B cell (primary cell): ENCODE results near the gene MNAT1. TPM values are rescaled to one million over a fixed set of nuclear protein-coding genes. Genes with fewer than 3 reads are reported as not detected.

Experiments
- ATAC-seq: fragments of 200-7000 bp; cut with Tn5 transposase; one replicate; pipeline ENCODE4 v1.10.0; 2021; ENCODE audit warnings: low read depth, mild to moderate bottlenecking, moderate number of reproducible peaks, moderate library complexity
- CTCF ChIA-PET: fragments of 350-600 bp; sonication (Branson Sonifier 250); formaldehyde crosslinking; loops from one replicate; lab custom pipeline; 2021; ENCODE audit warnings: antibody characterized with exemption, inconsistent platforms; lab: Charles Lee
- POLR2A ChIA-PET: fragments of 350-600 bp; sonication (Branson Sonifier 250); formaldehyde crosslinking; loops from one replicate; lab custom pipeline; 2021; ENCODE audit warnings: antibody characterized with exemption; lab: Charles Lee
- DNase-seq: peaks from one replicate; pipeline ENCODE4 v3.0.0; 2013
- H2AFZ ChIP-seq: 2 replicates; pipeline ENCODE4 v1.6.1; 2012; ENCODE audit warnings: mild to moderate bottlenecking, low read depth, low read length; ENCODE audit not compliant: insufficient read depth, poor library complexity, severe bottlenecking
- H3K27ac ChIP-seq, 2 donors: 1 replicate in 1 of 2; 2 replicates in 1 of 2; pipeline ENCODE4 v1.5.1; 2012 to 2013; ENCODE audit warnings: low read length in 2 of 2, mild to moderate bottlenecking in 2 of 2, moderate library complexity in 1 of 2
- H3K27me3 ChIP-seq, 4 experiments: fragments of 200-600 bp in 1 of 4; sonication (generic) in 1 of 4; replicated peaks in 1 of 4; 1 replicate in 2 of 4; 2 replicates in 2 of 4; pipeline versions ENCODE4 v1.6.1 to v1.7.0; 2013 to 2016; ENCODE audit warnings: low read length in 3 of 4, mild to moderate bottlenecking in 2 of 4, mixed read lengths in 1 of 4, moderate library complexity in 1 of 4; ENCODE audit not compliant: insufficient read depth in 4 of 4, control insufficient read depth in 3 of 4; ENCODE audit errors: control extremely low read depth in 1 of 4
- H3K36me3 ChIP-seq, 2 experiments: replicated peaks in 1 of 2; 1 replicate in 1 of 2; 2 replicates in 1 of 2; pipeline versions ENCODE4 v1.6.1 to v1.7.1; 2013; ENCODE audit warnings: low read length in 1 of 2; ENCODE audit not compliant: insufficient read depth in 2 of 2, control insufficient read depth in 1 of 2; ENCODE audit errors: control extremely low read depth in 1 of 2, extremely low read depth in 1 of 2
- H3K4me1 ChIP-seq, 2 donors: fragments of 200-600 bp in 1 of 2; sonication (generic) in 1 of 2; 1 replicate in 1 of 2; 2 replicates in 1 of 2; pipeline versions ENCODE4 v1.5.1 to v1.6.1; 2013 to 2017; ENCODE audit warnings: low read length in 2 of 2; ENCODE audit not compliant: control insufficient read depth in 2 of 2, insufficient read depth in 2 of 2
- H3K4me2 ChIP-seq: replicated peaks from 2 replicates; pipeline ENCODE3; 2012; ENCODE audit warnings: mild to moderate bottlenecking, low read depth, low read length; ENCODE audit not compliant: poor library complexity, severe bottlenecking
- H3K4me3 ChIP-seq, 5 experiments: fragments of 200-600 bp in 1 of 5; sonication (generic) in 1 of 5; 1 replicate in 3 of 5; 2 replicates in 2 of 5; pipeline versions ENCODE4 v1.5.1 to v1.7.0; 2011 to 2016; ENCODE audit warnings: low read length in 4 of 5, mild to moderate bottlenecking in 4 of 5, low read depth in 2 of 5, control low read depth in 1 of 5, moderate library complexity in 1 of 5; ENCODE audit not compliant: insufficient read depth in 1 of 5; ENCODE audit errors: control extremely low read depth in 1 of 5, extremely low read depth in 1 of 5
- H3K79me2 ChIP-seq: fragments of 200-600 bp; sonication (generic); one replicate; pipeline ENCODE4 v1.6.0; 2016; ENCODE audit warnings: low read length; ENCODE audit not compliant: control insufficient read depth, insufficient read depth
- H3K9ac ChIP-seq: fragments of 200-600 bp; sonication (generic); 2 replicates; pipeline ENCODE4 v1.6.1; 2017; ENCODE audit warnings: mild to moderate bottlenecking, low read length, moderate library complexity
- H3K9me3 ChIP-seq, 3 donors: one replicate each; pipeline versions ENCODE4 v1.6.1 to v1.7.1; 2013; ENCODE audit warnings: low read length in 2 of 3; ENCODE audit not compliant: control insufficient read depth in 2 of 3, insufficient read depth in 1 of 3; ENCODE audit errors: control extremely low read depth in 1 of 3
- H4K20me1 ChIP-seq: 2 replicates; pipeline ENCODE4 v1.6.0; 2012; ENCODE audit warnings: mild to moderate bottlenecking, low read length; ENCODE audit not compliant: insufficient read depth, control insufficient read depth, poor library complexity, severe bottlenecking
- H3K27ac Mint-ChIP-seq: one replicate; pipeline ENCODE4 v1.8.0; 2021; ENCODE audit warnings: mixed read lengths
- H3K27me3 Mint-ChIP-seq: one replicate; pipeline ENCODE4 v1.8.0; 2021; ENCODE audit warnings: mixed read lengths
- H3K4me1 Mint-ChIP-seq: one replicate; pipeline ENCODE4 v1.8.0; 2021; ENCODE audit warnings: mixed read lengths
- H3K4me3 Mint-ChIP-seq: one replicate; pipeline ENCODE4 v1.8.0; 2021; ENCODE audit warnings: mixed read lengths
- H3K9me3 Mint-ChIP-seq: one replicate; pipeline ENCODE4 v1.8.0; 2022; ENCODE audit warnings: mixed read lengths; ENCODE audit not compliant: insufficient read depth
- EZH2 ChIP-seq: IDR thresholded peaks from 2 replicates; pipeline ENCODE4 v1.6.1; 2012; ENCODE audit warnings: borderline replicate concordance, low read depth, mild to moderate bottlenecking, moderate library complexity, low read length; ENCODE audit not compliant: insufficient read depth, poor library complexity, severe bottlenecking
- WGBS: methylation state at CpG from one replicate; pipeline ENCODE4 v1.1.5; 2013; ENCODE audit warnings: missing lambda C conversion rate; ENCODE audit not compliant: insufficient coverage; 5-methylcytosine and 5-hydroxymethylcytosine counted together
- intact Hi-C: fragments of 100-400 bp; cut with micrococcal nuclease; formaldehyde crosslinking; loops from one replicate; pipeline ENCODE4 v1.10.0; 2022
- polyA plus RNA-seq: library from polyadenylated mRNA; depleted of rRNA; stranded (reverse); fragments of >200 nt; gene quantifications from 2 replicates; pipeline ENCODE4 v1.2.3, GENCODE V29; 2012
- total RNA-seq, 2 donors: library from RNA; stranded (reverse); fragments of 120-200 nt in 1 of 2; gene quantifications; 1 replicate in 1 of 2; 2 replicates in 1 of 2; pipeline versions ENCODE4 v1.2.3 to v1.2.4, GENCODE V29; 2013 to 2022
- TF ChIP-seq, protein P1 (sequence below): fragments of 200-600 bp; IDR thresholded peaks from one replicate; pipeline ENCODE4 v1.8.0; 2022; ENCODE audit warnings: antibody characterized with exemption, mild to moderate bottlenecking

MNAT1 gene
- total and polyA plus RNA-seq, 2 donors (not counting 1 experiment from before 2014, with no cell fraction given): 15.2 to 28.2 TPM

DNA sequence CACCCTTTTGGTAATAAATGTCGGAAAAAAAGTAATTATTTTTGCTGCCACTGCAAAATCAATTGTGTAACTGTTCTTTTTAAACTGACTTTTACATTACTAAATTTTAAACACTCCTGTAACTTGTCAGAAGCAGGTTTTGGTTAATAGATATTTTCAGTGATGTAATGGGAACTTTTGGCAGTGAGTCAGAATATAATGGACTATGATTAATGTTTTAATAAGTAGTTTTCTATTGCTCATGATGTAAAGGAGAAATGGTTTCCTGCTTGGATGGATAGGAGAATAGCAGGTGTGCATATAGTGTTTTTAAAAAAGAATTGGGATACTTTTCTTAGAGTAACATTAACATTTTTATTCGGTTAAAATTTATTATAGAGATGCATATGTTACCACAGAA lies 187.5 kb downstream of the MNAT1 start:
- Histone ChIP-seq H3K27ac (no peak overlapping the region), H3K9ac (no peak overlapping the region), H3K4me3 (no peak overlapping the region), H2AFZ (no peak overlapping the region), H4K20me1 (no peaks in the 10 kb centered on the region), H3K4me2 (no peak overlapping the region), H3K79me2 (peaks cover 7% of the 10 kb centered on the region), H3K4me1 (no peaks in the 10 kb centered on the region), H3K36me3 (peaks cover 0 to 7% of the 10 kb centered on the region in 2 experiments), H3K9me3 (no peaks in the 10 kb centered on the region), H3K27me3 (no peaks in the 10 kb centered on the region)
- no peak for DNase-seq
- Mint-ChIP-seq H3K4me1 (peaks cover 8% of the 10 kb centered on the region), H3K27ac (no peak overlapping the region), H3K27me3 (no peaks in the 10 kb centered on the region), H3K9me3 (no peaks in the 10 kb centered on the region), H3K4me3 (no peak overlapping the region)
- ChIA-PET POLR2A (no interaction called here), CTCF (no interaction called here)
- intact Hi-C loops: no loop called here
- TF ChIP-seq EZH2: no peak
- TF ChIP-seq, protein P1, sequence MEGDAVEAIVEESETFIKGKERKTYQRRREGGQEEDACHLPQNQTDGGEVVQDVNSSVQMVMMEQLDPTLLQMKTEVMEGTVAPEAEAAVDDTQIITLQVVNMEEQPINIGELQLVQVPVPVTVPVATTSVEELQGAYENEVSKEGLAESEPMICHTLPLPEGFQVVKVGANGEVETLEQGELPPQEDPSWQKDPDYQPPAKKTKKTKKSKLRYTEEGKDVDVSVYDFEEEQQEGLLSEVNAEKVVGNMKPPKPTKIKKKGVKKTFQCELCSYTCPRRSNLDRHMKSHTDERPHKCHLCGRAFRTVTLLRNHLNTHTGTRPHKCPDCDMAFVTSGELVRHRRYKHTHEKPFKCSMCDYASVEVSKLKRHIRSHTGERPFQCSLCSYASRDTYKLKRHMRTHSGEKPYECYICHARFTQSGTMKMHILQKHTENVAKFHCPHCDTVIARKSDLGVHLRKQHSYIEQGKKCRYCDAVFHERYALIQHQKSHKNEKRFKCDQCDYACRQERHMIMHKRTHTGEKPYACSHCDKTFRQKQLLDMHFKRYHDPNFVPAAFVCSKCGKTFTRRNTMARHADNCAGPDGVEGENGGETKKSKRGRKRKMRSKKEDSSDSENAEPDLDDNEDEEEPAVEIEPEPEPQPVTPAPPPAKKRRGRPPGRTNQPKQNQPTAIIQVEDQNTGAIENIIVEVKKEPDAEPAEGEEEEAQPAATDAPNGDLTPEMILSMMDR: no peak
- no peak for ATAC-seq
- WGBS: no CpG with 5 or more reads among the region's 2 CpGs

DNA sequence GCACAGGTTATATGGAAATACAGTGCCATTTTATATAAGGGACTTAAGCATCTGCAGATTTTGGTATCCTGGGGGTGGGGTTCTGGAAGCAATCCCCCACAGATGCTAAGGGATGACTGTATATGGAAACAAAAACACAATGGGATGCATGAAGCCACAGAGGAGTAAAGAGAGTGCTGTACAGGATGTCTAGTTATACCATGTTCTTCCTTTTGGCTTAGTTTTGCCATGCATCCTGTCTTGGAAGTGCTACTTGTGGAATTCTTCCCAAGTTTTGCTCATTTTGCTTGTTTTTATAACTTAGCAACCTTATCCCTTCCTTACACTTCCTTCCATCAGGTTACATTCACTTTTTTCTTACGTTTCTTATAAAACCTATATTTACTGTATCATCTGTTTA lies 190.7 kb downstream of the MNAT1 start:
- Histone ChIP-seq H2AFZ (no peak overlapping the region), H3K27ac (no peak overlapping the region), H4K20me1 (no peaks in the 10 kb centered on the region), H3K27me3 (no peaks in the 10 kb centered on the region), H3K4me2 (no peak overlapping the region), H3K4me3 (no peak overlapping the region), H3K9me3 (no peaks in the 10 kb centered on the region), H3K9ac (no peak overlapping the region), H3K4me1 (no peaks in the 10 kb centered on the region), H3K36me3 (no peaks in the 10 kb centered on the region), H3K79me2 (no peaks in the 10 kb centered on the region)
- DNase-seq: no peak
- H3K4me3 Mint-ChIP-seq: no peak overlapping the region
- TF ChIP-seq, protein P1: no peak
- no peak for TF ChIP-seq EZH2
- no peak for ATAC-seq
- POLR2A ChIA-PET: no interaction called here
- no CpG with 5 or more reads among the region's 1 CpG for WGBS
- intact Hi-C loops: no loop called here
- H3K27me3 Mint-ChIP-seq: no peaks in the 10 kb centered on the region
- CTCF ChIA-PET: no interaction called here
- peaks cover 8% of the 10 kb centered on the region for H3K4me1 Mint-ChIP-seq
- H3K9me3 Mint-ChIP-seq: no peaks in the 10 kb centered on the region
- H3K27ac Mint-ChIP-seq: no peak overlapping the region
